DMS114 treated with DMSO at 0.1 percent for 48 hours (cell line): ENCODE results near the gene ADAMTS19.
A peak's percentile ranks its signal among the peaks of the same experiment; 100 is the strongest.
"Not testable (repeated sequence)": the region's sequence is repeated elsewhere in the genome, so short reads cannot be mapped to it uniquely, and the experiment has no call there.

Experiments used
- DNase-seq: peaks from one replicate; lab custom pipeline; 2025; ENCODE audit not compliant: unreplicated experiment; lab: John Stamatoyannopoulos, UW

Gene ADAMTS19

GRCh38 chr5:129459777-129460671 is at the start of gene ADAMTS19:
TSS of gene ADAMTS19 (plus strand) at chr5:129460298. CDS start at chr5:129460392, 94 bp downstream.
- no peak for DNase-seq

- no peak for DNase-seq
Observed at GRCh38 chr5:129410488-129410887, 49.6 kb upstream of the ADAMTS19 start.

GRCh38 chr5:129412721-129413120 is 47.4 kb upstream of the ADAMTS19 start:
- DNase-seq: no peak

GRCh38 chr5:129413570-129413969 is 46.5 kb upstream of the ADAMTS19 start:
- no peak for DNase-seq

- no peak for DNase-seq
Observed at GRCh38 chr5:129419292-129419691, 40.8 kb upstream of the ADAMTS19 start.

- DNase-seq: no peak
Observed at GRCh38 chr5:129425031-129425430, 35.1 kb upstream of the ADAMTS19 start.

GRCh38 chr5:129426071-129426470 is 34.0 kb upstream of the ADAMTS19 start:
- DNase-seq: no peak

- DNase-seq: not testable (repeated sequence)
Observed at GRCh38 chr5:129428636-129429035, 31.5 kb upstream of the ADAMTS19 start.

GRCh38 chr5:129431406-129431805 is 28.7 kb upstream of the ADAMTS19 start:
- no peak for DNase-seq

GRCh38 chr5:129438322-129438721 is 21.8 kb upstream of the ADAMTS19 start:
- no peak for DNase-seq

- no peak for DNase-seq
Observed at GRCh38 chr5:129440424-129440823, 19.7 kb upstream of the ADAMTS19 start.

- DNase-seq: no peak
Observed at GRCh38 chr5:129441096-129441495, 19.0 kb upstream of the ADAMTS19 start.

- DNase-seq: no peak
Observed at GRCh38 chr5:129445379-129445778, 14.7 kb upstream of the ADAMTS19 start.

- DNase-seq: no peak
Observed at GRCh38 chr5:129447968-129448367, 12.1 kb upstream of the ADAMTS19 start.

GRCh38 chr5:129448654-129449053 is 11.4 kb upstream of the ADAMTS19 start:
- no peak for DNase-seq

GRCh38 chr5:129454461-129454860 is 5.6 kb upstream of the ADAMTS19 start:
- DNase-seq: no peak

GRCh38 chr5:129459450-129459776 is 685 bp upstream of the ADAMTS19 start:
- no peak for DNase-seq

- no peak for DNase-seq
Observed at GRCh38 chr5:129460672-129460935, 506 bp downstream of the ADAMTS19 start.

- peak; percentile 16 for DNase-seq
Observed at GRCh38 chr5:129460936-129461710, 1.0 kb downstream of the ADAMTS19 start.

- DNase-seq: no peak
Observed at GRCh38 chr5:129461711-129462332, 1.7 kb downstream of the ADAMTS19 start.

- DNase-seq: no peak
Observed at GRCh38 chr5:129465776-129466344, 5.8 kb downstream of the ADAMTS19 start.

- DNase-seq: no peak
Observed at GRCh38 chr5:129474544-129474943, 14.4 kb downstream of the ADAMTS19 start.
